ENCODE results near the gene MAML3.

DNA sequence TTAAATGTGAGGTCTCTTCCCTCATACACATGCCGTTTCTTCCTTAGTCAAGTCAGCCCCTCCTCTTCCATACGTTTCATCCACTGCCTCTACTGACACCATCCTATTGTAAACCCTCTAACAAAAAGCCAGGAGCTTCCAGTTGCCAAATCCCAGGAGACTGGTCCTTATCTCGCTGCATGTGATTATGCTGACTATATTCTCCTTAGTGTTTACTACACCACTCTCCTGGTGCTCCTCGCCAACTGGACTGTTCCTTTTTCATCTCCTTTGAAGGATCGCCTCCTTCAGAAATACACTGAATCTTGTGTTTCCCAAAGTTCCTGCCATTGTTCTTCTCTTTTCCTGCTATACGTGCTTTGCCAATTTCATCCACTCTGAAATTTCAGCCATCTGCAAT is 27.7 kb downstream of the MAML3 start:
- TF ChIP-seq ZNF234 (CRISPR knock-in tag; conservative IDR thresholded peaks at IDR 0.05), result no peak
- no peak for TF ChIP-seq PHB2 (IDR thresholded peaks at IDR 0.05; ENCODE audit: partially characterized antibody)
- no peak for TF ChIP-seq NFYB (CRISPR knock-in tag; IDR thresholded peaks at IDR 0.05)
- no peak for TF ChIP-seq EP300 (IDR thresholded peaks at IDR 0.05; ENCODE audit: low read depth in 2 of 2, low read length in 2 of 2)
- no peak for TF ChIP-seq EP300 (CRISPR knock-in tag; IDR thresholded peaks at IDR 0.05; ENCODE audit: borderline replicate concordance)
- no peak for TF ChIP-seq POLR2A (IDR thresholded peaks at IDR 0.05; ENCODE audit: insufficient read depth in 1 of 2, low read depth in 2 of 2, low read length in 2 of 2)
- TF ChIP-seq, protein P1, sequence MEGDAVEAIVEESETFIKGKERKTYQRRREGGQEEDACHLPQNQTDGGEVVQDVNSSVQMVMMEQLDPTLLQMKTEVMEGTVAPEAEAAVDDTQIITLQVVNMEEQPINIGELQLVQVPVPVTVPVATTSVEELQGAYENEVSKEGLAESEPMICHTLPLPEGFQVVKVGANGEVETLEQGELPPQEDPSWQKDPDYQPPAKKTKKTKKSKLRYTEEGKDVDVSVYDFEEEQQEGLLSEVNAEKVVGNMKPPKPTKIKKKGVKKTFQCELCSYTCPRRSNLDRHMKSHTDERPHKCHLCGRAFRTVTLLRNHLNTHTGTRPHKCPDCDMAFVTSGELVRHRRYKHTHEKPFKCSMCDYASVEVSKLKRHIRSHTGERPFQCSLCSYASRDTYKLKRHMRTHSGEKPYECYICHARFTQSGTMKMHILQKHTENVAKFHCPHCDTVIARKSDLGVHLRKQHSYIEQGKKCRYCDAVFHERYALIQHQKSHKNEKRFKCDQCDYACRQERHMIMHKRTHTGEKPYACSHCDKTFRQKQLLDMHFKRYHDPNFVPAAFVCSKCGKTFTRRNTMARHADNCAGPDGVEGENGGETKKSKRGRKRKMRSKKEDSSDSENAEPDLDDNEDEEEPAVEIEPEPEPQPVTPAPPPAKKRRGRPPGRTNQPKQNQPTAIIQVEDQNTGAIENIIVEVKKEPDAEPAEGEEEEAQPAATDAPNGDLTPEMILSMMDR (CRISPR knock-in tag; IDR thresholded peaks at IDR 0.05), result no peak
- TF ChIP-seq KLF9 (CRISPR knock-in tag; IDR thresholded peaks at IDR 0.05; ENCODE audit: low read depth), result no peak
- TF ChIP-seq GATAD1 (CRISPR knock-in tag; IDR thresholded peaks at IDR 0.05), result no peak
- no peak for TF ChIP-seq SP1 (IDR thresholded peaks at IDR 0.05)
- TF ChIP-seq SP1 (CRISPR knock-in tag; IDR thresholded peaks at IDR 0.05), result no peak
- TF ChIP-seq ZSCAN29 (CRISPR knock-in tag; conservative IDR thresholded peaks at IDR 0.05), result no peak

Measured in HepG2 (cell line).